ENCODE measurements around the gene CCDC57. TPM values are rescaled to one million over a fixed set of nuclear protein-coding genes. Genes with fewer than 3 reads are reported as not detected.
"Not testable (repeated sequence)": the region's sequence is repeated elsewhere in the genome, so short reads cannot be mapped to it uniquely, and the experiment has no call there.

The CCDC57 gene
- polyA plus RNA-seq, 1 donor, result 29.9 TPM

DNA sequence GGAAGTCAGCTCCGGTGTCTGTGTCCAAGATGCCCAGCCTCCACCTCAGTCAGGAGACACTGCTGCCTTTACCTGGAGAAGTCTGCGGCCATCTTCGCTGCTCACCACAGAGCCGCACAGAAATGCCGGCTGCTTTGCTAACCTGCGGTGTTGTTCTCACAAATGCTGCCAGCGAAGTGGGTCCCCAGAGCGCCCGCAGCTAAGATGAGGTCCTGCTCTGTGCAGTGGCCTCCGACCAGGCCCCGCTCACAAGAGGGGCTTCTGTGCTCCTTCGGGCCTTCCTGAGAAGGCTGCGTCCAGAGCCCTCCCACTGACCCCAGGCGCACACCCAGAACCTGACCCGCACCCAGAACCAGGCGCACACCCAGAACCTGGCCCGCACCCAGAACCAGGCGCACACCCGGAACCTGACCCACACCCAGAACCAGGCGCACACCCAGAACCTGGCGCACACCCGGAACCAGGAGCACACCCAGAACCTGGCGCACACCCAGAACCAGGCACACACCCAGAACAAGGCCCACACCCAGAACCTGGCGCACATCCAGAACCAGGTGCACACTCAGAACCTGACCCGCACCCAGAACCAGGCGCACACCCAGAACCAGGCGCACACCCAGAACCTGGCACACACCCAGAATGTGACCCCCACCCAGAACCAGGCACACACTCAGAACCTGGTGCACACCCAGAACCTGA is 63.1 kb downstream of the CCDC57 start:
- no peak for DNase-seq

DNA sequence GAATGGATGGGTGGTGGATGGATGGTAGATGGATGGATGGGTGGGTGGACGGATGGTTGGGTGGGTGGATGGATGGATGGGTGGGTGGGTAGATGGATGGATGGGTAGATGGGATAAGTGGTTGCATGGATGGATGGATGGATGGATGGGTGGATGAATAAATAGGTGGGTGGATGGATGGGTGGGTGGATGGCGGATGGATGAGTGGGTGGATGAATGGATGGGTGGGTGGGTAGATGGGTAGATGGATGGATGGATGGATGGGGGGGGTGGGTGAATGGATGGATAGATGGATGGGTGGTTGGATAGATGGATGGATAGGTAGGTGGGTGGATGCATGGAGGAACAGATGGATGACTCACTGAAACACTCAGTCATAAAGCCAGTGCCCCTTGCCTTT is 63.6 kb downstream of the CCDC57 start:
- no peak for DNase-seq

DNA sequence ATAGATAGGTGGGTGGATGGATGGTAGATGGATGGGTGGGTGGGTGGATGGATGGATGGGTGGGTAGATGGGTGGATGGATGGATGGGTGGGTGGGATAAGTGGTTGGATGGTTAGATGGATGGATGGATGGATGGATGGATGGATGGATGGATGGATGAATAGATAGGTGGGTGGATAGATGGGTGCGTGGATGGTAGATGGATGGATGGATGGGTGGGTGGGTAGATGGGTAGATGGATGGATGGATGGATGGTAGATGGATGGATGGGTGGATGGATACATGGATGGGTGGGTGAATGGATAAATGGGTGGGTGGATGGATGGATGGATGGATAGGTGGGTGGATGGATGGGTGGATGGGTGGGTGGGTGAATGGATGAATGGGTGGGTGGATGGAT is 64.6 kb downstream of the CCDC57 start:
- no peak for DNase-seq

DNA sequence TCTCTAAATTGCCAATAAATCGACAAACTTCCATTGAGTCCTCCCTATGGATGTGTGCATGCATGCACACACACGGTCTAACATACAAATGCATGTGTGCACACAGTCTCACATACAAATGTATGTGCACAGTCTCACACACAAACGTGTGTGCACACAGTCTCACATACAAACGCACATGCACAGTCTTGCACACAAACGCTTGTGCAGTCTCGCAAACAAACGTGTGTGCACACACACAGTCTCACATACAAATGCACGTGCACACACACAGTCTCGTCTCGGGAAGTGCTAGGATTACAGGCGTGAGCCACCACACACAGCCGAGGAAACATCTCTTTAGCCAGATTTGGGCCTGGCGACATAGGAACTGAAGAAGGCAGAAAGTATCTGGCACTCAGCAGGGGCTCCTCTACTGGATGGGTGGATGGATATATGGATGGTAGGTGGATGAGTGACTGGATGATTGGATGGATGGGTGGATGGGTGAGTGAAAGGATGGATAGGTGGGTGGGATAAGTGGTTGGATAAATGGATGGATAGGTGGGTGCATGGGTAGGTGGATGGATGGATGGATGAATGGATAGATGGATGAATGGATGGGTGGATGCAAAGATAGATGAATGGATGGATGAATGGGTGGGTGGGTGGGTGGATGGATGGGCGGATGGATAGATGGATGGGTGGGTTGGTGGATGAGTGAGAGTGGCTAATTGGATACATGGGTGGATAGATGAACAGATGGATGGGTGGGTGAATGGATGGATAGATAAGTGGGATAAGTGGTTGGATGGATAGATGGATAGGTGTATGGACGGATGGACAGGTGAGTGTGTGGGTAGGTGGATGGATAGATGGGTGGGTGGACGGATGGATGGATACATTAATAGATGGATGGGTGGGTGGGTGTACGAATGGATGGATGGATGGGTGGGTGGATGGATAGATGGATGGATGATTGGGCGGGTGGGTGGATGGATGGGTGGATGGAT is 65.7 kb downstream of the CCDC57 start:
- DNase-seq, result no peak

DNA sequence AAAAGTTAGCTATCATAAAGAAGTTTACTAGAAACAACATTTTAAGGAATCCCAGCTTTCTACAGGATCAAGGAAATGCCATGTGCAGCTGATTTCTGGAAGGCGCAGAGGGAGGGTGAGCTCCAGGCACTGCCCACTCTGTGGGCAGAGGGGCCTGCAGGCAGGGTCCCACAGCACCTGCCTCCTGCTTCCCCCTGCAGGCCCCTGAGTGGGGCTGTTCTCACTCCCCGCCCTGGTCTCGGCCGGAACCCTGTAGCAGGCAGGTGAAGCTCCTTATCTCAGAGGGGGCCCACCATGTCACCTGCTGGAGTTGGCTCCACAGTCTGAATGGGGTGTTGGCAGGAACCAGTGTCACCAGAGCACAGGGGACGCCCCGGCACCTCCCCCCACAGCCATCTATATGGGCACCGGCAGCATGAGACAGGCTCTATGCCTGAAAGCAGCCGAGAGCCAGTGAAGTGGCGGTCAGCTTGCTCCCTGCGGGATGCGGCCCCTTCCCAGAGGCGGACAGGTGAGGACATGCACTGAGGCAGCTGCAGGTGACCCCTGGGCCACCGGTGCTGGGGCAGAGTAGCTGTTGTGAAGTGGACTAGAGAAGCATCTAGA is 67.0 kb downstream of the CCDC57 start:
- no peak for DNase-seq

DNA sequence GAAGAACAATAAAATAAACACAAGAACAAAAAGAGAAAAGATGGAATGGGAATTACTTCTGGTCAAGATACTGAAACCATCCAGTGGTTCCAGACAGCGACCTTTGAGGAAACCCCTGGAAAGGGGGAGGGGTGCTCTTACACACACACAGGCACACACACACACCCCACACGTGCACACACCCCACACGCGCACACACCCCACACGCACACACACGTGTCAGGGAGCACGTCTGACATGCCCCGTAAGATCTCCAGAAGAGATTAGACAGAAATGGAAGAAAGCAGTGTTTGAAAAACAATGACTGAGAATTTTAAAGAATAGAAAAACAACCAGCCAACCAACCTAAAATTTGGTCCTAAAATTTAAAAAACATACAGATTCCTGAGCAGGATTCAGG is 69.3 kb downstream of the CCDC57 start:
- no peak for DNase-seq

DNA sequence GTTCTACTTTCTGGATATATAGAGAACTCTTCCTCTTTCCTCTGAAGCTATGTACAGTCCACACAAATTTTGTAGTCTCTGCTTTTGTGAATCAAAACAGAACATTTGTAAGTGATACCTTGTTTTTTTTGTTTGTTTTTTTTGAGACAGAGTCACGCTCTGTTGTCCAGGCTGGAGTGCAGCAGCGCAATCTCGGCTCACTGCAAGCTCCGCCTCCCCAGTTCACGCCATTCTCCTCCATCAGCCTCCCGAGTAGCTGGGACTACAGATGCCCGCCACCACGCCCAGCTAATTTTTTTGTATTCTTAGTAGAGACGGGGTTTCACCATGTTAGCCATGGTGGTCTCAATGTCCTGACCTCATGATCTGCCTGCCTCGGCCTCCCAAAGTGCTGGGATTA is 72.7 kb downstream of the CCDC57 start:
- DNase-seq, result not testable (repeated sequence)

DNA sequence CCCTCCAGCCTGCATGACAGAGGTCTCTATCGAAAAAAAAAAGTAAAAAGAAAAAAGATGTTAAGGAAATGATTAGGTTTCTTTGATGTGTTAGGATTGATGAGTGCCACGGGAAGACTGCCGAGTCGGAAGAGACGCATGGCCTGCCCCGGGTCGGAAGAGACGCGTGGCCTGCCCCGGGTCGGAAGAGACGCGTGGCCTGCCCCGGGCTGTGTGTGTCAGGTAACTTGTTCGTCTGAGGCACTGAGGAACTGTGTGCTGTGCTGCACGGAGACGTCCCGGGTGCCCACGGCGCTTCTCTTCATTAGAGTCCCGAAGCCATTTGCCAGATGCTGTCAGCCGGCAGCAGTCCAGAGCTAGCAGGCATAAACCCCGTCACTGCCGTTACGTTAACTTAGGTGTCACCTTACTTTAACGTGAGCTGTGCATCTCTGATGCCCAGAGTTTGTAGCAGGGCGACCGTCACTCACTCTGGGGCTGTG is 74.1 kb downstream of the CCDC57 start:
- DNase-seq, result no peak

DNA sequence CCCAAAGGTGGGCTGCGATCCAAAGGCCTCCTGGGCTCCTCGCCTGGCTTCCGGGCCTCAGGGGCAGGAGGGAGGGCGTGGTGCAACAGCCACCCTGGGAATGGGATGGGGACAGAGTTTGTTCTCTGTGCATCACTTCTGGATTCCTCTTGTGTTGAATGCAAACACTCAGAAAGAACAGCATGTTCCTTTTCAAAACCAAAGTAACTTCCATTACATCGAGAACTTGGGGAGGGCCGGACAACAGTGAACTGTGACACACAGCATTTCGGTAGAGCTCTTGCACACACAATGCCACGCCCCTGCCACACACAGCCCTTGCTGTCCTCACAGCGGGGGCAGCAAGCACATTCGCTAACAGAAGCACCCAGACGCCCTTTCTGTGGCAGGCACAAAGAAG is 78.5 kb downstream of the CCDC57 start:
- no peak for DNase-seq

DNA sequence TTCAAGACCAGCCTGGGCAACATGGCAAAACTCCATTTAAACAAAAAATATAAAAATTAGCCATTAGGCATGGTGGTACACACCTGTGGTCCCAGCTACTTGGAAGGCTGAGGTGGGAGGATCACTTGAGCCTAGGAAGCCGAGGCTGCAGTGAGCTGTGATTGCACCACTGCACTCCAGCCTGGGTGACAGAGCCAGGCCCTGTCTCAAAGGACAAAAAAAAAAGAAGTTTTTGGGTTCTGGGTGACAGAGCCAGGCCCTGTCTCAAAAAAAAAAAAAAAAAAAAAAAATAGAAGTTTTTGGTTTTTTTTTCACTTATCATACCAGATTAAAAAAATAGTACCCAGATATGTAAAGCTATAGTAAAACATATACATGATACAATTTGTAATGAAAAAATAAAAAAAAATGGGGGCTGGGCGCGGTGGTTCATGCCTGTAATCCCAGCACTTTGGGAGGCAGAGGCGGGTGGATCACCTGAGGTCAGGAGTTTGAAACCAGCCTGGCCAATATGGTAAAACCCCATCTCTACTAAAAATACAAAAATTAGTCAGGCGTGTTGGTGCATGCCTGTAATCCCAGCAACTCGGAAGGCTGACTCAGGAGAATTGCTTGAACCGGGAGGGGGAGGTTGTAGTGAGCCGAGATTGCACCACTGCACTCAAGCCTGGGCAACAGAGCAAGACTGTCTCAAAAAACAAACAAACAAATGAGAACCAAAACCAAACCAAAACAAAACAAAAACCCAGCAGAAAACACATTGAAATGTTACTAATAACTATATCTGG is 79.3 kb downstream of the CCDC57 start:
- not testable (repeated sequence) for DNase-seq

DNA sequence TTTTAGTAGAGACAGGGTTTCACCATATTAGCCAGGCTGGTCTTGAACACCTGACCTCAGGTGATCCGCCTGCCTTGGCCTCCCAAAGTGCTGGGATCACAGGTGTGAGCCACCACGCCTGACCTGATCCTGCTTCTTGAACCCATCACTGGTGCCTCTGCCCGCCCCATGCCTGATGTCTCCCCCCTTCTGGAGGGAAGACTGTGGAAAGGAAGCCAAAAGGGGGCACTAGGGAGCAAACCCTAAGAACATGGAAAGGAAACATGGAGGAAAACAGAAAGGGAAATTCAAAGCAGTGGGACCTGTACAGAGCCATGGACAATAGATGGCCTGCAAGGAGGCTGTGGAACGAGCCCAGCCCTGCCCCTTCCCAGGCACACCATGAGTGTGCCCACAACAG is 83.5 kb downstream of the CCDC57 start:
- no peak for DNase-seq

DNA sequence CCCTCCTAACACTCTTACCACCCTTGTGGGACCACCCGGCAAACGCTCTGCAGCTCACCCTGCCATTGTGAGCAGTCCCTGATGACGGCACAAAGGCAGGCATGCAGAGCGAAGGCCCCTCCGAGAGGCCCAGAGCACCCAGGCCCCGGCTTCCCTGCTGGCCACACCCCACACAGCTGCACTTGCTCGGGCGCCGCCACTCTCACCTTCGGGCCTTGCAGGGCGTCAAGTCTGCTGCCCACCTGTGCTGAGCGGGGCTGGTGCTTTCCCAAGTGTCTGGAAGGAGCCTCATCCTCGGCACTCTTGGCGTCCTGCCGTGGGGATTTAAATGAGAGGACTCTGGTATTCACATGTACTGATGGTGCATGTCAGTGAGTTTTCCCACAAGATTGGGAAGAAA is 84.4 kb downstream of the CCDC57 start:
- no peak for DNase-seq

DNA sequence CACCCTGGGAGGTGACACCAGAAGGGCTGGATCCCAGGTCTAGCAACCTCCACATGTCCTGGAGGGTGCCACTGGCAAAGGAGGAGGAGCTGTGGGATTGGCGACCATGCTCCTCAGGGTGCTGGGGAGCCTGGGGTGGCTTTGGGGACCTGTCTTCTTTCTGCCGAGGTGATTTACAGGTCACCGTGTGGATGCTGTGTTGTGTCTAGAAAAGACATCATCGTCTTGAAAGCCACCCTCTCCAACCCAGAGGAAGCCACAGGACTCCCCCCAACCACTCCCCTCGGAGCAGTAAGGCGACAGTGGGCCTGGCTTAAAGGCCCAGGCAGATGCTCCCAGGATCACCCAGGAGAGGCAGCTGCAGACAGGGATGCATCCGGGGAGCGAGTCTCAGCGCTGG is 84.9 kb downstream of the CCDC57 start:
- no peak for DNase-seq

DNA sequence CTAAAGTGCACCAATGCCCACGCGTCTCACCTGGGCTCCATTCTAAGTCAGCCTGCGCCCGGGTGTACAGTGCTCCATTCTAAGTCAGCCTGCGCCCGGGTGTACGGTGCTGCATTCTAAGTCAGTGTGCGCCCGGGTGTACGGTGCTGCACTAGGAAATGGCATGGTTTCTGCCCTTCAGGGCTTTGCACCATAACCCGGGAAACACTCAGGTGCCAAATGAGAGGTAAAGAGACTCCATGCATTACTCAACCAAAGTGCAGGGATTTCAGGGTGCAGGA is 85.4 kb downstream of the CCDC57 start:
- no peak for DNase-seq

DNA sequence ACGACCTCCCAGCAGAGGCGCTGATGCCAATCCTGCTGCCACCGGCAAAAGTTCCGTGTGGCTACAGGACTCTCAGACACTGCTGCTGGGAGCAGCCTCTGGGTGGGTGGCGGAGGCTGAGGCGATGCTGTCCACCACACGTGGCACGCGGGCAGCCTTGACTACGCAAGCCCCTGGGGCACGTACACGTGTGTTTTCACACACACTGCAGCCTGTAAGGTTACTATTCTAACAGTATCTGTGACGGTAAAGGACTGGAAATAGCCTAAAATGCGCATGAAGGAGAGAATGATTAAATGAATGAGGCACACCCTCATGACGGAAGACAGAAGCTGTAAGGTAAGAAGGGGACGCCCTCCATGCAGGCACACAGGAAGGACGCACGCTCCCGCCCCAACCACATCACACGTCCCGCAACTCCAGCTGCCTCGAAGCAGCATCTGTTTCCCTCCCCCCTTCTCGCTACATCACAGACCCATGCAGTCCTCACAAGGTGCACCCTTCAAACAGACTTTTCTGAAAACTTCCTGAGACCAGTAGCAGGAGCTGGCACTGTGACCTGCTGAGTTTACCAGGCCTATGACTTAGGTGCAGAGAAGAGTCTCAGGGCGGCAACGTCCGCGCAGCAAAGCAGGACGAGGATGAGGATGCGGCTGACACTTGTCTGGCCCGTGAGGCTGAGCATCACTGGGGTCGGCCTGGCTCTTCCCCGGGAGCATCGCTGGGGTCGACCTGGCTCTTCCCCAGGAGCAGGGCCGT is 85.9 kb downstream of the CCDC57 start:
- DNase-seq, result no peak

DNA sequence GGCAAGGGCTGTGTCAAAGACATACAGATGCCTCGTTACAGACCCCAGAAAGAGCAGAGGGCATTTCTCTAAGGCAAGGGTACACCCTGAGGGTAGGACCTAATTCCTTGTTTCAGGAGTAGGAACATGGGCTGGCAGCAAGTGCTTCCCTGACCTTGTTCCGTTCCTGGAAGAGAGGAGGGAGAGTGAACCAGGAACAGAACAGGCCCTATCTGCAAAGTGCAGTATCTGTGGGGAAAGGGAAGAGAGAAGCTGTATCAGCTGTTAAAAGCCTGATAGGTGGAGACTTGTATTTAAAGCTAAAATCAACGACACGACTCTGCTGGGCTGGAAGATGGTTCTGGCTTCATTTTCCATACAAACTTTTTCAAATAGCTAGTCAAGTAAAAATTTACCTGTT is 88.5 kb downstream of the CCDC57 start:
- DNase-seq, result no peak

DNA sequence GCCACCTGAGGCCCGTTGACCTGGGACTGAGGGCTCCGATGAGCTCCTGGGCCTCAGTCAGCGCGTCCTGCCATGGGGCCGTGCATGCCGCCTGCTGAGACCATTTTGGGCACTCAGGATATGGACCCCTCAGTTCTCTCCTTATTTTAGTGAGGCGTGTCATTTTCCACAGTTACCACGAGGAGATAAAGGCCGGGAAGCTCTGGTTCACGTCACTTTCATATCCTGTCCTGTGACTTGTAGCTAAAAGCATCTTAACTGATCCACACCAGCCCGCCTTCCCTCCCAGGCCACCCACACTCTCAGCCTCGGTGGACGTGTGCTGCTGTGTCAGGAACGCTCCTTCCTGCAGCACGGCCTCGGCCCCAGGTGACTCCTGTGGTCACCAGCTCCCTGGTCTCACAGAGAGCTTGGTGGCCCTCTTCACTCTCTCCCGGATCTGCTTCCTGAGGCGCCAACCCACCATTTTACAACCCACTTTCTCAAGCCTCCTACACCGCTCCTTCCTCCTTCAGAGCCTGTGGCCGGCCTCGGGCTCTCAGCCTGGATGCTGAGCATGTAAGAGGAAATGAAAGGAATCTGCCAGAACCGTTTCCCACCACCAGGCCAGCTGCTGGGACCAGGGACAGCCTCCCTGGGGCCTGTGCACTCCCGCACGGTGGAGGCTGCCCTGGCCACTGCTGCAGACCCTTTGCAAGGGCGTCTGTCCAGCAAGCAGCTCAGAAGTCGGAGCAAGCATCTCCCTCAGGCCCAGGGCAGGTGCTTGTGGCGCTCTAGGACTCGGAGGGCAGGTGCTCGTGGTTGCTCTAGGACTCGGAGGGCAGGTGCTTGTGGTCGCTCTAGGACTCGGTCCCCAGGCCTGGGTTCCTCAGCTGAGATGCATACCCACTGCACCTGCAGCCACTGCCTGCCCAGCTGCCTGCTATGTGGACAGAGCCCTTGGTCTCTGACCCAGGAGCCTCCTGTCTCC is 90.7 kb downstream of the CCDC57 start:
- no peak for DNase-seq

DNA sequence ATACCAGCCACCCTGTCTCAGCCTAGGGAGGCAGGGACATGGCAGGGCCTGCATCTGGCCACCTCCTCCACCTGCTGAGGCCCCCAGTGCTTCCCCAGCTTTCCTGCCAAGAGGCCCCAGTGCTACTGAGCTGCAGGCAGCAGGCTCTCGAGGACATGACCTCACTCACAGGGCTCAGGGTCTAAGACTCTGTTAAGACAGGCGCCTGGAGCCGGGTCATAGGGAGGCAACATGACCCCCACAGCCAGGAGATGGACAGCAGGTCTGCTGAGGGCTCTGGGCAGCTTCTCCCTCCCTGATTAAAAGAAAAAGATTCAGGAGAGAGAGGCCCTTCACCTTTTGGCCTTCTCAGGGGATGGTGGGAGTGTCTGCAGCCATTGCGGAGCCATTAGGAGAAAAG is 91.4 kb downstream of the CCDC57 start:
- DNase-seq, result no peak

DNA sequence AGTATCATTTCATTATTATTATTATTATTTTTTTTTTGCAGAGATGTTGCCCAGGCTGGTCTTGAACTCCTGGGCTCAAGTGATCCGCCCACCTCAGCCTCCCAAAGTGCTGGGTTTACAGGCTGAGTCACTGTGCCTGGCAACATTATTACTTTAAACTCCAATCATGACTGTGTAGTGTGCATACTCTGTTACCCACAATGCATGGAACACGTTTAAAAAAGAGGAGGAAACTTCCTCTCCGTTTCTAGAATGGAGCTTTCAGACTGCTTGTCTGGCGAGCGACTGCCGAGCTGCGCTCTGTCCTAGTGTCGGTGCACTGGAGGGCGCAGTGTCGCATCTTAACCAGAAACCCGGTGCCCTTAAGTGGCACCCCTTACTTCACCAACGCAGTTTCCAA is 92.5 kb downstream of the CCDC57 start:
- DNase-seq, result no peak

DNA sequence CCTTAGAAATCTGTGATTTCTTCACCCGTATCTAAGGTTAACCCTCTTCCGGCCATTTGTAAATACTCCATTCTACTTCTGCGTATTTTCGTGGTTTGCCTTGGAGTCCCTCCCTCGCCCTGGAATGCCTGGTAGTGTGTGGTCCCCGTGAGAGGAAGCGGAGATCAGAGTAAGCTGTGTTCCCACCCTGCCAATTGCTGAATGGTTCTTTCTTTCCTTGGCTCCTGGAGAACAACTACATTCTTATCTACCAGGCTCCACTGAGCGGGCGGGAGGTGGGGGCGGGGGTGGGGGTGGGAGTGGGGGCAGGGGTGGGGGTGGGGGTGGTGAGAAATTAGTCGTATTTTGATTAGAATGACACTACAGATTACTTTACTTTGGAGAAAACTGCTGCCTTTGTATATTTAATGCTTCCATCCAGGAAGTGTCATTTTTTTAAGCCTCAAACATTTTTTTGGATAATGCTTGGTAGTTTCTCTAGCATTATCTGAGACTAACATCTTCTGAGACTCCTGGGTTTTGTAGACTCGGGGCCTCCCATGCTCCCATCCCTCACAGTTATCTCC is 93.7 kb downstream of the CCDC57 start:
- DNase-seq, result no peak

Measured in hindlimb muscle (tissue), 1 donor.